Urinary bladder (tissue), 4 donors: ENCODE data around the gene KRT9. TPM values are rescaled to one million over a fixed set of nuclear protein-coding genes. Genes with fewer than 3 reads are reported as not detected.

ENCODE experiments used
- DNase-seq: peaks from one replicate; pipeline ENCODE4 v3.0.0-alpha.2; 2015; ENCODE audit errors: extremely low spot score
- H3K27ac ChIP-seq: one replicate; pipeline ENCODE4 v1.5.1; 2013; ENCODE audit warnings: low read depth, mild to moderate bottlenecking, moderate library complexity
- H3K36me3 ChIP-seq: one replicate; pipeline ENCODE4 v1.6.1; 2013; ENCODE audit warnings: mild to moderate bottlenecking, moderate library complexity; ENCODE audit not compliant: insufficient read depth
- H3K4me1 ChIP-seq: one replicate; pipeline ENCODE4 v1.6.1; 2013; ENCODE audit warnings: mild to moderate bottlenecking, moderate library complexity; ENCODE audit not compliant: insufficient read depth
- H3K4me3 ChIP-seq: one replicate; pipeline ENCODE4 v1.5.1; 2013; ENCODE audit warnings: low read depth, low read length
- WGBS: extraction: QIAGEN DNeasy Blood & Tissue Kit; methylation state at CpG from one replicate; pipeline ENCODE4 v1.1.7; 2013; 5-methylcytosine and 5-hydroxymethylcytosine counted together
- polyA plus RNA-seq: library from polyadenylated mRNA; stranded (reverse); fragments of 200-250 nt; gene quantifications from one replicate; pipeline ENCODE4 v1.2.3, GENCODE V29; 2013
- total RNA-seq: library from RNA; depleted of rRNA; stranded (reverse); fragments of >200 nt; gene quantifications from one replicate; pipeline ENCODE4 v1.2.3, GENCODE V29; 2014
- donor health status: healthy with polysubstance abuse.
- donor health status: healthy.

KRT9 gene
- total and polyA plus RNA-seq, 2 donors, result not detected

DNA sequence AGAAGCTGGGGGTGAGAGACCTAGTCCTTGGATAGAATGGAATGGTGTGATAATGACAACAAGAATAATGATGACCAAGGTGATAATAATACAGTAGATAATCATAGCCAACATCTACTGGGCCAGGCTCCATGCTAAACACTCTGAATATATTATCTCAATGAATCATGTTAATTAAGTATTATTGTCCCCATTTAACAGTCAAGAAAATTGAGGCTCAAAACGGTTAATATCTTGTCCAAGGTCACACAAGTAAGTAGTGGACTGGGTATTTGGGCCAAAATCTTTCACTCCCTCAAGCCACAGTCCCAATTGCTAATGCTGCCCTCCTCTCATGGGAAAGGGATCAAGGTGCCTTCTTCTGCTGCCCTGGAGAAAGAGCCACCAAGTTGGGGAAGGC, 39.9 kb downstream of the KRT9 start:
- WGBS, result 77% methylated on average over 1 of the region's 1 CpG

GRCh38 chr17:41530062-41531048, 41.5 kb downstream of the KRT9 start:
- Histone ChIP-seq H3K27ac (peak overlapping the region; percentile 19), H3K4me1 (no peaks in the 10 kb centered on the region), H3K36me3 (no peaks in the 10 kb centered on the region), H3K4me3 (no peak overlapping the region)
- WGBS, result 66% methylated on average over 8 of the region's 8 CpGs
- no peak for DNase-seq

More for the DNA sequence above, 39.9 kb downstream of the KRT9 start:
- no peak overlapping the region for H3K4me3 ChIP-seq
- no peaks in the 10 kb centered on the region for H3K4me1 ChIP-seq
- no peak for DNase-seq
- no peak overlapping the region for H3K27ac ChIP-seq
- no peaks in the 10 kb centered on the region for H3K36me3 ChIP-seq

GRCh38 chr17:41529491-41529915, 42.4 kb downstream of the KRT9 start:
- H3K36me3 ChIP-seq, result no peaks in the 10 kb centered on the region
- H3K4me3 ChIP-seq, result no peak overlapping the region
- H3K27ac ChIP-seq, result peak overlapping the region; percentile 61
- WGBS, result 80% methylated on average over 5 of the region's 5 CpGs
- H3K4me1 ChIP-seq, result no peaks in the 10 kb centered on the region
- DNase-seq, result no peak

- Histone ChIP-seq H3K4me1 (no peaks in the 10 kb centered on the region), H3K27ac (peak overlapping the region; percentile 61), H3K4me3 (no peak overlapping the region), H3K36me3 (no peaks in the 10 kb centered on the region)
- 72% methylated on average over 10 of the region's 10 CpGs for WGBS
- no peak for DNase-seq
These were observed 42.9 kb downstream of the KRT9 start for GRCh38 chr17:41528959-41529353.

DNA sequence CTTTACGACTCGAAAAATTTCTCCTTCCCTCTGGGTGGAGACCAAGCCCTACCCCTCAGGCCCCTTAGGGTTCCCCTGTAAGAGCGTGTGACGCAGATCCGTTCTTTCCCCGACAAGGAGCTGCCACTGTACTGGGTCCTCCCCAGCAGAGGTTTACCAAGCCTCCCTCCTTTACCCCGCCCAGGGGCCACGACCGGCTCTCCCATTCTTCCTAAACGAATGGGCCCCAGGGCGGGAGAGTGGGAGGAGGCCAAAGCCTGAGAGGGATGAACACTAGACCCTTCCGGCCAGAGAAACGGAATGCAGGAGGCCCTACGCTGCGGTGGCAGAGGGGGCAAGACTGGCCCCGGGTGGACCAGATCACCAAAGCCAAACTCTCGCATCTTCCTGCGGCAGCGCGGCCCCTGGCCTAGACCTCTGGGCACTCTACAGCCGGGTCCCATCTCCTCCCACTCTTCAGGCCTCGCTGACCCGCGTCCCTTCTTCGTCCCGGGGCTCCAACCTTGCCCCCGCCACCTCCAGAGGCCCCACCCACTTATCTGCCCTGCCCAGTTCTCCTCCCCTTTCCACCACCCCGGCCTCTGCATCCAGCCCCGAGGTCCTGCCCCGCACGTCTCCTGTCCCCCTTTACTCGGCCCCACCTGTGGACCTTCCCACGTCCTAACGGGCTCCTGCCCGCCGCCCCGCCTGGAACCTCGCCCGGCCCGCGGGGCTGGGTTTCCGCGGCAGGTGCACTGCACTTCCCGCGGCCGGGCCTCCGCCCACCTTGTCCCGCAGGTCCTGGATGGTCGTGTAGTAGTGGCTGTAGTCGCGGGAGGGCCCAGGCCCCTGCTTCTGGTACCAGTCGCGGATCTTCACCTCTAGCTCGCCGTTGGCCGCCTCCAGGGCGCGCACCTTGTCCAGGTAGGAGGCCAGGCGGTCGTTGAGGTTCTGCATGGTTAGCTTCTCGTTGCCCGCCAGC, 44.5 kb downstream of the KRT9 start:
- DNase-seq, result no peak
- peak overlapping the region; percentile 34 for H3K4me3 ChIP-seq
- 9% methylated on average over 62 of the region's 62 CpGs for WGBS
- no peaks in the 10 kb centered on the region for H3K36me3 ChIP-seq
- peak overlapping the region; percentile 73 for H3K27ac ChIP-seq
- H3K4me1 ChIP-seq, result no peaks in the 10 kb centered on the region

- H3K27ac ChIP-seq, result no peak overlapping the region
- no peaks in the 10 kb centered on the region for H3K4me1 ChIP-seq
- H3K36me3 ChIP-seq, result no peaks in the 10 kb centered on the region
- DNase-seq, result no peak
- 85% methylated on average over 11 of the region's 11 CpGs for WGBS
- H3K4me3 ChIP-seq, result no peak overlapping the region
These were observed 47.6 kb downstream of the KRT9 start for GRCh38 chr17:41524261-41524660.

GRCh38 chr17:41523787-41524186, 48.1 kb downstream of the KRT9 start:
- DNase-seq, result no peak
- WGBS, result 70% methylated on average over 19 of the region's 19 CpGs
- Histone ChIP-seq H3K4me1 (no peaks in the 10 kb centered on the region), H3K27ac (no peak overlapping the region), H3K4me3 (no peak overlapping the region), H3K36me3 (no peaks in the 10 kb centered on the region)

GRCh38 chr17:41523225-41523593, 48.6 kb downstream of the KRT9 start:
- 52% methylated on average over 4 of the region's 4 CpGs for WGBS
- no peak overlapping the region for H3K27ac ChIP-seq
- H3K4me3 ChIP-seq, result no peak overlapping the region
- no peaks in the 10 kb centered on the region for H3K36me3 ChIP-seq
- H3K4me1 ChIP-seq, result no peaks in the 10 kb centered on the region
- DNase-seq, result no peak

- 82% methylated on average over 12 of the region's 12 CpGs for WGBS
- DNase-seq, result no peak
- no peaks in the 10 kb centered on the region for H3K36me3 ChIP-seq
- no peaks in the 10 kb centered on the region for H3K4me1 ChIP-seq
- H3K27ac ChIP-seq, result peak overlapping the region; percentile 46
- H3K4me3 ChIP-seq, result no peak overlapping the region
These were observed 49.3 kb downstream of the KRT9 start for GRCh38 chr17:41522301-41523224.

GRCh38 chr17:41521574-41522261, 50.1 kb downstream of the KRT9 start:
- 68% methylated on average over 6 of the region's 6 CpGs for WGBS
- H3K4me3 ChIP-seq, result no peak overlapping the region
- no peaks in the 10 kb centered on the region for H3K4me1 ChIP-seq
- peak overlapping the region; percentile 46 for H3K27ac ChIP-seq
- DNase-seq, result no peak
- no peaks in the 10 kb centered on the region for H3K36me3 ChIP-seq

- H3K27ac ChIP-seq, result no peak overlapping the region
- WGBS, result 53% methylated on average over 10 of the region's 10 CpGs
- no peak for DNase-seq
- H3K36me3 ChIP-seq, result no peaks in the 10 kb centered on the region
- no peak overlapping the region for H3K4me3 ChIP-seq
- H3K4me1 ChIP-seq, result no peaks in the 10 kb centered on the region
These were observed 50.9 kb downstream of the KRT9 start for GRCh38 chr17:41520821-41521521.
